ENCODE results near the gene MTERF2.

DNA sequence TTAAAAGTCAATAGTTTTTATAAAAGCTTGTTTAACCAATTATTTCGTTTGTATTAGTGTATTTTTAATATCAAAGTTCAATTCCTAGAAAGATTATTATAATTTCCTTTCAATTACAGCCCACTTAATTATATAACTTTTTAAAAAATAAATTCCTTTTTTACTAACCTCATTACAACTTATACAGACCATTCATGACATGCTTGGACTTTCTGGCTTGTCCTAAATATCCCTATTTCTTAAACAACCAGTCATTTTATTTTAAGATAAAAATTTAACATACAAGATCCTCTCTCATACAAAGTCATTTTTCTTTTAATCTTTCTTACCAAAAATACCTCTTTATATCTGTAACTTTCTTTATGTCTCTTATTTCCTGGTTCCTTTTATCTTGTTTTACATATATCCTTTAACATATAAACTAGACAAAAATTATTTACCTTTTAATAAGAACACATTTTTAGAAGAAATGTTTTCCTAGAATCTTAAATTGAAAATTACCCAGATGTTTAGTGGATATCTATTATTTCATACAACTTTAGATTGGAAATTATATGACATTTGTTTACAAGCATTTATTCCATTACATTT lies 41.6 kb downstream of the MTERF2 start:
- TF ChIP-seq, protein P1, sequence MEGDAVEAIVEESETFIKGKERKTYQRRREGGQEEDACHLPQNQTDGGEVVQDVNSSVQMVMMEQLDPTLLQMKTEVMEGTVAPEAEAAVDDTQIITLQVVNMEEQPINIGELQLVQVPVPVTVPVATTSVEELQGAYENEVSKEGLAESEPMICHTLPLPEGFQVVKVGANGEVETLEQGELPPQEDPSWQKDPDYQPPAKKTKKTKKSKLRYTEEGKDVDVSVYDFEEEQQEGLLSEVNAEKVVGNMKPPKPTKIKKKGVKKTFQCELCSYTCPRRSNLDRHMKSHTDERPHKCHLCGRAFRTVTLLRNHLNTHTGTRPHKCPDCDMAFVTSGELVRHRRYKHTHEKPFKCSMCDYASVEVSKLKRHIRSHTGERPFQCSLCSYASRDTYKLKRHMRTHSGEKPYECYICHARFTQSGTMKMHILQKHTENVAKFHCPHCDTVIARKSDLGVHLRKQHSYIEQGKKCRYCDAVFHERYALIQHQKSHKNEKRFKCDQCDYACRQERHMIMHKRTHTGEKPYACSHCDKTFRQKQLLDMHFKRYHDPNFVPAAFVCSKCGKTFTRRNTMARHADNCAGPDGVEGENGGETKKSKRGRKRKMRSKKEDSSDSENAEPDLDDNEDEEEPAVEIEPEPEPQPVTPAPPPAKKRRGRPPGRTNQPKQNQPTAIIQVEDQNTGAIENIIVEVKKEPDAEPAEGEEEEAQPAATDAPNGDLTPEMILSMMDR (IDR thresholded peaks at IDR 0.05; ENCODE audit: low read depth, low read length) = no peak
- TF ChIP-seq, protein P2, sequence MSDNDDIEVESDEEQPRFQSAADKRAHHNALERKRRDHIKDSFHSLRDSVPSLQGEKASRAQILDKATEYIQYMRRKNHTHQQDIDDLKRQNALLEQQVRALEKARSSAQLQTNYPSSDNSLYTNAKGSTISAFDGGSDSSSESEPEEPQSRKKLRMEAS (IDR thresholded peaks at IDR 0.05; ENCODE audit: low read depth, low read length) = no peak
- TF ChIP-seq POLR2A (IDR thresholded peaks at IDR 0.05; ENCODE audit: extremely low read depth, insufficient read length) (no peak), MYC (IDR thresholded peaks at IDR 0.05; ENCODE audit: low read depth, low read length) (no peak)

All from NB4 (cell line).